WTC11 (cell line): ENCODE measurements around the gene URB1. TPM values are rescaled to one million over a fixed set of nuclear protein-coding genes. Genes with fewer than 3 reads are reported as not detected.

Experiments used
- ATAC-seq: fragments of 200-7000 bp; cut with Tn5 transposase; 2 replicates; pipeline ENCODE4 v1.10.0; 2021; ENCODE audit warnings: mild to moderate bottlenecking, moderate library complexity
- CTCF ChIA-PET: fragments of 300-600 bp; sonication (Branson Sonifier 250); formaldehyde crosslinking; loops from one replicate; lab custom pipeline; 2021; ENCODE audit warnings: antibody characterized with exemption; lab: Charles Lee
- POLR2A ChIA-PET: fragments of 350-600 bp; sonication (Branson Sonifier 250); formaldehyde crosslinking; loops from one replicate; lab custom pipeline; 2021; ENCODE audit warnings: antibody characterized with exemption; lab: Charles Lee
- DNase-seq: peaks from one replicate; pipeline ENCODE4 v3.0.0; 2021; ENCODE audit warnings: low spot score
- H3K27ac Mint-ChIP-seq: 2 replicates; pipeline ENCODE4 v1.8.0; 2021; ENCODE audit warnings: mixed read lengths
- H3K27me3 Mint-ChIP-seq: 2 replicates; pipeline ENCODE4 v1.8.0; 2021; ENCODE audit warnings: low read depth, mild to moderate bottlenecking, moderate library complexity, mixed read lengths
- H3K36me3 Mint-ChIP-seq: 2 replicates; pipeline ENCODE4 v1.8.0; 2021; ENCODE audit warnings: mixed read lengths
- H3K4me1 Mint-ChIP-seq: 2 replicates; pipeline ENCODE4 v1.8.0; 2022; ENCODE audit warnings: mixed read lengths
- H3K4me3 Mint-ChIP-seq: 2 replicates; pipeline ENCODE4 v1.8.0; 2021; ENCODE audit warnings: mild to moderate bottlenecking, moderate library complexity, mixed read lengths
- H3K9me3 Mint-ChIP-seq: 2 replicates; pipeline ENCODE4 v1.8.0; 2021; ENCODE audit warnings: mixed read lengths
- CREB1 ChIP-seq: sonication (generic); formaldehyde crosslinking; IDR thresholded peaks from 2 replicates; pipeline ENCODE4 v1.8.0; 2023; ENCODE audit warnings: mild to moderate bottlenecking, missing genetic modification reagents
- FOXK1 ChIP-seq: sonication (generic); formaldehyde crosslinking; IDR thresholded peaks from 2 replicates; pipeline ENCODE4 v1.8.0; 2022; ENCODE audit warnings: mild to moderate bottlenecking, moderate library complexity, missing genetic modification reagents
- JAZF1 ChIP-seq: fragments of 250-450 bp; sonication (Bioruptor Pico); IDR thresholded peaks from 2 replicates; pipeline ENCODE4 v1.9.0; 2021; ENCODE audit warnings: moderate library complexity, mild to moderate bottlenecking, inconsistent platforms
- NFYB ChIP-seq: sonication (generic); formaldehyde crosslinking; conservative IDR thresholded peaks from 2 replicates; pipeline ENCODE4 v1.8.0; 2022; ENCODE audit warnings: low read depth, missing genetic modification reagents
- SMAD3 ChIP-seq: sonication (generic); formaldehyde crosslinking; IDR thresholded peaks from 2 replicates; pipeline ENCODE4 v1.8.0; 2022; ENCODE audit warnings: missing genetic modification reagents, mild to moderate bottlenecking, borderline replicate concordance
- SOX15 ChIP-seq: fragments of 250-450 bp; sonication (Bioruptor Pico); IDR thresholded peaks from 2 replicates; pipeline ENCODE4 v1.9.0; 2021; ENCODE audit warnings: mild to moderate bottlenecking
- SP1 ChIP-seq: sonication (generic); formaldehyde crosslinking; conservative IDR thresholded peaks from 2 replicates; pipeline ENCODE4 v1.8.1; 2022; ENCODE audit warnings: missing genetic modification reagents
- TEAD1 ChIP-seq: sonication (generic); formaldehyde crosslinking; IDR thresholded peaks from 2 replicates; pipeline ENCODE4 v1.8.0; 2022; ENCODE audit warnings: mild to moderate bottlenecking, missing genetic modification reagents
- ZNF121 ChIP-seq: sonication (generic); formaldehyde crosslinking; IDR thresholded peaks from 2 replicates; pipeline ENCODE4 v1.8.0; 2023; ENCODE audit warnings: missing genetic modification reagents
- ZNF219 ChIP-seq: sonication (generic); formaldehyde crosslinking; IDR thresholded peaks from 2 replicates; pipeline ENCODE4 v1.8.0; 2023; ENCODE audit warnings: missing genetic modification reagents, mild to moderate bottlenecking, borderline replicate concordance
- ZNF317 ChIP-seq: sonication (generic); formaldehyde crosslinking; IDR thresholded peaks from 2 replicates; pipeline ENCODE4 v1.8.1; 2023; ENCODE audit warnings: low read depth, mild to moderate bottlenecking, moderate library complexity, missing genetic modification reagents, borderline replicate concordance
- total RNA-seq: library from RNA; stranded (reverse); gene quantifications from 3 replicates; pipeline ENCODE4 v1.2.3, GENCODE V29; 2021
- TF ChIP-seq, protein P1 (sequence below): fragments of 250-450 bp; sonication (Bioruptor Pico); conservative IDR thresholded peaks from 2 replicates; pipeline ENCODE4 v1.9.0; 2021; ENCODE audit warnings: mild to moderate bottlenecking
- TF ChIP-seq, protein P2 (sequence below): sonication (generic); formaldehyde crosslinking; IDR thresholded peaks from 2 replicates; pipeline ENCODE4 v1.8.0; 2023; ENCODE audit warnings: missing genetic modification reagents, mild to moderate bottlenecking, borderline replicate concordance
- TF ChIP-seq, protein P3 (sequence below): sonication (generic); formaldehyde crosslinking; IDR thresholded peaks from 2 replicates; pipeline ENCODE4 v1.8.1; 2022; ENCODE audit warnings: missing genetic modification reagents, borderline replicate concordance
- TF ChIP-seq, protein P4 (sequence below): sonication (generic); formaldehyde crosslinking; IDR thresholded peaks from 2 replicates; pipeline ENCODE4 v1.8.0; 2022; ENCODE audit warnings: missing genetic modification reagents
- TF ChIP-seq, protein P5 (sequence below): fragments of 250-450 bp; sonication (Bioruptor Pico); IDR thresholded peaks from 2 replicates; pipeline ENCODE4 v1.9.0; 2021; ENCODE audit warnings: mild to moderate bottlenecking, borderline replicate concordance

The URB1 gene
- total RNA-seq, 1 experiment from 2014 or later: 38.7 TPM

DNA sequence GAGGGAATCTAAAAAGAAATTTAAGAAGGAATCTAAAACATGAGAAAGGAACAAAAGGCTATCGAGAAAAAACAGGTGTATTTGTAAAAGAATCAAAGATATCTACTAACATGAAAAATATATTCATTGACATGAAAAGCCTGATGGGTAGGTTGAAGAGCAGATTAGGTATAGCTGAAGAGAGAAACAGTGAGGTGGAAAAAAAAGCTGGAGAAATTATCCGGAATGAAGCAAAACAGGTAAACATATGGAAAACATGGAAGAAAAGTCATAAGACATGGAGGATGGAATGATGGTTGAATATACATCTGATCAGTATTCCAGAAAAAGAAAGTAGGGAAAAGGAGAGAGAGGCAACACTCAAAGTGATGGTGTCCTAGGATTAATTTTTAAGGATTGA lies 29.3 kb upstream of the URB1 start:
- H3K36me3 Mint-ChIP-seq: peaks cover 16% of the 10 kb centered on the region
- TF ChIP-seq, protein P1, sequence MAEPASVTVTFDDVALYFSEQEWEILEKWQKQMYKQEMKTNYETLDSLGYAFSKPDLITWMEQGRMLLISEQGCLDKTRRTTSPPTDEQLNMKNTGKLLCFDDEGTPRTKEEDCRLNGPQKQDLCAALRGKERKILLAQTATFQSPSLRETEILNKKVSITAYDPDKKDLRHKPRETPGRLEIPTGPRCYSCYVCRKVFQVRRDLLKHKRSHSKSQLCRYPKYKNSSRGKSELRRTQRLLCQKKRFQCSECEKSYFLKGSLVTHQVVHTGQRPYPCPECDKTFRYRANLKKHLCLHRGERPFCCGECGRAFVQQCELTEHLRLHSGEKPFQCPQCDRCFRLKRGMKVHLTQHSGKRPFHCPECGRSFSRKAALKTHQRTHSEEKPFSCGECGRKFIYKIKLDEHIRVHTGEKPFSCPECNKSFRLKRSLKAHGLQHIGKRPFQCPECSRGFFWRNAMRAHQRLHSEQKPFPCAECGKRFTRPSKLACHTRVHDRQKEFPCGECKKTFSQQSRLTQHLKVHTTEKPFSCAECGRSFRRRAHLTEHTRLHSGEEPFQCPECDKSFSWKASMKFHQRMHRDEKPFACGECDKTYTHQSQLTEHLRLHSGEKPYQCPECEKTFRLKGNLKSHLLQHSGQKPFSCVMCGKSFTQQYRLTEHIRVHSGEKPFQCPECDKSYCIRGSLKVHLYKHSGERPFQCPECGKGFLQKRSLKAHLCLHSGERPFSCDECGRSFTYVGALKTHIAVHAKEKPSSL: no peak
- TF ChIP-seq CREB1 (CRISPR knock-in tag) (no peak), SMAD3 (CRISPR knock-in tag) (no peak), SP1 (CRISPR knock-in tag) (no peak), SOX15 (CRISPR knock-in tag) (no peak), ZNF317 (CRISPR knock-in tag) (no peak), NFYB (no peak), ZNF219 (CRISPR knock-in tag) (no peak), JAZF1 (CRISPR knock-in tag) (no peak), ZNF121 (CRISPR knock-in tag) (no peak), TEAD1 (CRISPR knock-in tag) (no peak), FOXK1 (CRISPR knock-in tag) (no peak)
- TF ChIP-seq, protein P2, sequence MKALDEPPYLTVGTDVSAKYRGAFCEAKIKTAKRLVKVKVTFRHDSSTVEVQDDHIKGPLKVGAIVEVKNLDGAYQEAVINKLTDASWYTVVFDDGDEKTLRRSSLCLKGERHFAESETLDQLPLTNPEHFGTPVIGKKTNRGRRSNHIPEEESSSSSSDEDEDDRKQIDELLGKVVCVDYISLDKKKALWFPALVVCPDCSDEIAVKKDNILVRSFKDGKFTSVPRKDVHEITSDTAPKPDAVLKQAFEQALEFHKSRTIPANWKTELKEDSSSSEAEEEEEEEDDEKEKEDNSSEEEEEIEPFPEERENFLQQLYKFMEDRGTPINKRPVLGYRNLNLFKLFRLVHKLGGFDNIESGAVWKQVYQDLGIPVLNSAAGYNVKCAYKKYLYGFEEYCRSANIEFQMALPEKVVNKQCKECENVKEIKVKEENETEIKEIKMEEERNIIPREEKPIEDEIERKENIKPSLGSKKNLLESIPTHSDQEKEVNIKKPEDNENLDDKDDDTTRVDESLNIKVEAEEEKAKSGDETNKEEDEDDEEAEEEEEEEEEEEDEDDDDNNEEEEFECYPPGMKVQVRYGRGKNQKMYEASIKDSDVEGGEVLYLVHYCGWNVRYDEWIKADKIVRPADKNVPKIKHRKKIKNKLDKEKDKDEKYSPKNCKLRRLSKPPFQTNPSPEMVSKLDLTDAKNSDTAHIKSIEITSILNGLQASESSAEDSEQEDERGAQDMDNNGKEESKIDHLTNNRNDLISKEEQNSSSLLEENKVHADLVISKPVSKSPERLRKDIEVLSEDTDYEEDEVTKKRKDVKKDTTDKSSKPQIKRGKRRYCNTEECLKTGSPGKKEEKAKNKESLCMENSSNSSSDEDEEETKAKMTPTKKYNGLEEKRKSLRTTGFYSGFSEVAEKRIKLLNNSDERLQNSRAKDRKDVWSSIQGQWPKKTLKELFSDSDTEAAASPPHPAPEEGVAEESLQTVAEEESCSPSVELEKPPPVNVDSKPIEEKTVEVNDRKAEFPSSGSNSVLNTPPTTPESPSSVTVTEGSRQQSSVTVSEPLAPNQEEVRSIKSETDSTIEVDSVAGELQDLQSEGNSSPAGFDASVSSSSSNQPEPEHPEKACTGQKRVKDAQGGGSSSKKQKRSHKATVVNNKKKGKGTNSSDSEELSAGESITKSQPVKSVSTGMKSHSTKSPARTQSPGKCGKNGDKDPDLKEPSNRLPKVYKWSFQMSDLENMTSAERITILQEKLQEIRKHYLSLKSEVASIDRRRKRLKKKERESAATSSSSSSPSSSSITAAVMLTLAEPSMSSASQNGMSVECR: no peak
- TF ChIP-seq, protein P3, sequence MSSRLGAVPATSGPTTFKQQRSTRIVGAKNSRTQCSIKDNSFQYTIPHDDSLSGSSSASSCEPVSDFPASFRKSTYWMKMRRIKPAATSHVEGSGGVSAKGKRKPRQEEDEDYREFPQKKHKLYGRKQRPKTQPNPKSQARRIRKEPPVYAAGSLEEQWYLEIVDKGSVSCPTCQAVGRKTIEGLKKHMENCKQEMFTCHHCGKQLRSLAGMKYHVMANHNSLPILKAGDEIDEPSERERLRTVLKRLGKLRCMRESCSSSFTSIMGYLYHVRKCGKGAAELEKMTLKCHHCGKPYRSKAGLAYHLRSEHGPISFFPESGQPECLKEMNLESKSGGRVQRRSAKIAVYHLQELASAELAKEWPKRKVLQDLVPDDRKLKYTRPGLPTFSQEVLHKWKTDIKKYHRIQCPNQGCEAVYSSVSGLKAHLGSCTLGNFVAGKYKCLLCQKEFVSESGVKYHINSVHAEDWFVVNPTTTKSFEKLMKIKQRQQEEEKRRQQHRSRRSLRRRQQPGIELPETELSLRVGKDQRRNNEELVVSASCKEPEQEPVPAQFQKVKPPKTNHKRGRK (CRISPR knock-in tag): no peak
- TF ChIP-seq, protein P4, sequence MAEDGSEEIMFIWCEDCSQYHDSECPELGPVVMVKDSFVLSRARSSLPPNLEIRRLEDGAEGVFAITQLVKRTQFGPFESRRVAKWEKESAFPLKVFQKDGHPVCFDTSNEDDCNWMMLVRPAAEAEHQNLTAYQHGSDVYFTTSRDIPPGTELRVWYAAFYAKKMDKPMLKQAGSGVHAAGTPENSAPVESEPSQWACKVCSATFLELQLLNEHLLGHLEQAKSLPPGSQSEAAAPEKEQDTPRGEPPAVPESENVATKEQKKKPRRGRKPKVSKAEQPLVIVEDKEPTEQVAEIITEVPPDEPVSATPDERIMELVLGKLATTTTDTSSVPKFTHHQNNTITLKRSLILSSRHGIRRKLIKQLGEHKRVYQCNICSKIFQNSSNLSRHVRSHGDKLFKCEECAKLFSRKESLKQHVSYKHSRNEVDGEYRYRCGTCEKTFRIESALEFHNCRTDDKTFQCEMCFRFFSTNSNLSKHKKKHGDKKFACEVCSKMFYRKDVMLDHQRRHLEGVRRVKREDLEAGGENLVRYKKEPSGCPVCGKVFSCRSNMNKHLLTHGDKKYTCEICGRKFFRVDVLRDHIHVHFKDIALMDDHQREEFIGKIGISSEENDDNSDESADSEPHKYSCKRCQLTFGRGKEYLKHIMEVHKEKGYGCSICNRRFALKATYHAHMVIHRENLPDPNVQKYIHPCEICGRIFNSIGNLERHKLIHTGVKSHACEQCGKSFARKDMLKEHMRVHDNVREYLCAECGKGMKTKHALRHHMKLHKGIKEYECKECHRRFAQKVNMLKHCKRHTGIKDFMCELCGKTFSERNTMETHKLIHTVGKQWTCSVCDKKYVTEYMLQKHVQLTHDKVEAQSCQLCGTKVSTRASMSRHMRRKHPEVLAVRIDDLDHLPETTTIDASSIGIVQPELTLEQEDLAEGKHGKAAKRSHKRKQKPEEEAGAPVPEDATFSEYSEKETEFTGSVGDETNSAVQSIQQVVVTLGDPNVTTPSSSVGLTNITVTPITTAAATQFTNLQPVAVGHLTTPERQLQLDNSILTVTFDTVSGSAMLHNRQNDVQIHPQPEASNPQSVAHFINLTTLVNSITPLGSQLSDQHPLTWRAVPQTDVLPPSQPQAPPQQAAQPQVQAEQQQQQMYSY: no peak
- TF ChIP-seq, protein P5, sequence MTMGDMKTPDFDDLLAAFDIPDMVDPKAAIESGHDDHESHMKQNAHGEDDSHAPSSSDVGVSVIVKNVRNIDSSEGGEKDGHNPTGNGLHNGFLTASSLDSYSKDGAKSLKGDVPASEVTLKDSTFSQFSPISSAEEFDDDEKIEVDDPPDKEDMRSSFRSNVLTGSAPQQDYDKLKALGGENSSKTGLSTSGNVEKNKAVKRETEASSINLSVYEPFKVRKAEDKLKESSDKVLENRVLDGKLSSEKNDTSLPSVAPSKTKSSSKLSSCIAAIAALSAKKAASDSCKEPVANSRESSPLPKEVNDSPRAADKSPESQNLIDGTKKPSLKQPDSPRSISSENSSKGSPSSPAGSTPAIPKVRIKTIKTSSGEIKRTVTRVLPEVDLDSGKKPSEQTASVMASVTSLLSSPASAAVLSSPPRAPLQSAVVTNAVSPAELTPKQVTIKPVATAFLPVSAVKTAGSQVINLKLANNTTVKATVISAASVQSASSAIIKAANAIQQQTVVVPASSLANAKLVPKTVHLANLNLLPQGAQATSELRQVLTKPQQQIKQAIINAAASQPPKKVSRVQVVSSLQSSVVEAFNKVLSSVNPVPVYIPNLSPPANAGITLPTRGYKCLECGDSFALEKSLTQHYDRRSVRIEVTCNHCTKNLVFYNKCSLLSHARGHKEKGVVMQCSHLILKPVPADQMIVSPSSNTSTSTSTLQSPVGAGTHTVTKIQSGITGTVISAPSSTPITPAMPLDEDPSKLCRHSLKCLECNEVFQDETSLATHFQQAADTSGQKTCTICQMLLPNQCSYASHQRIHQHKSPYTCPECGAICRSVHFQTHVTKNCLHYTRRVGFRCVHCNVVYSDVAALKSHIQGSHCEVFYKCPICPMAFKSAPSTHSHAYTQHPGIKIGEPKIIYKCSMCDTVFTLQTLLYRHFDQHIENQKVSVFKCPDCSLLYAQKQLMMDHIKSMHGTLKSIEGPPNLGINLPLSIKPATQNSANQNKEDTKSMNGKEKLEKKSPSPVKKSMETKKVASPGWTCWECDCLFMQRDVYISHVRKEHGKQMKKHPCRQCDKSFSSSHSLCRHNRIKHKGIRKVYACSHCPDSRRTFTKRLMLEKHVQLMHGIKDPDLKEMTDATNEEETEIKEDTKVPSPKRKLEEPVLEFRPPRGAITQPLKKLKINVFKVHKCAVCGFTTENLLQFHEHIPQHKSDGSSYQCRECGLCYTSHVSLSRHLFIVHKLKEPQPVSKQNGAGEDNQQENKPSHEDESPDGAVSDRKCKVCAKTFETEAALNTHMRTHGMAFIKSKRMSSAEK (CRISPR knock-in tag): no peak
- ATAC-seq (no peak), DNase-seq (no peak)
- ChIA-PET POLR2A (no interaction called here), CTCF (no interaction called here)
- H3K4me1 Mint-ChIP-seq: peaks cover 7% of the 10 kb centered on the region
- no peak overlapping the region for H3K27ac Mint-ChIP-seq
- peaks cover 3% of the 10 kb centered on the region; the same call in 1 of the 2 replicates for H3K27me3 Mint-ChIP-seq
- H3K9me3 Mint-ChIP-seq: peaks cover 16% of the 10 kb centered on the region
- no peak overlapping the region for H3K4me3 Mint-ChIP-seq
